KMS-11 (cell line): ENCODE data around the gene SULT1A1.

ENCODE experiments used
- H2AFZ ChIP-seq: fragments of 200-600 bp; sonication (generic); 2 replicates; pipeline ENCODE4 v1.6.1; 2016; ENCODE audit warnings: antibody characterized with exemption, mixed run types, low read depth
- H3K27ac ChIP-seq: fragments of 200-600 bp; sonication (generic); 2 replicates; pipeline ENCODE4 v1.6.1; 2016; ENCODE audit warnings: mild to moderate bottlenecking, mixed run types
- H3K27me3 ChIP-seq: fragments of 200-600 bp; sonication (generic); 2 replicates; pipeline ENCODE4 v1.6.1; 2017; ENCODE audit warnings: mild to moderate bottlenecking, low read depth, mixed run types, moderate library complexity; ENCODE audit not compliant: insufficient read depth
- H3K36me3 ChIP-seq: fragments of 200-600 bp; sonication (generic); 2 replicates; pipeline ENCODE4 v1.6.1; 2017; ENCODE audit warnings: mild to moderate bottlenecking, mixed run types; ENCODE audit not compliant: insufficient read depth
- H3K4me1 ChIP-seq: fragments of 200-600 bp; sonication (generic); 2 replicates; pipeline ENCODE4 v1.6.1; 2016; ENCODE audit warnings: mild to moderate bottlenecking, low read depth, mixed run types; ENCODE audit not compliant: poor library complexity, severe bottlenecking
- H3K4me2 ChIP-seq: fragments of 200-600 bp; sonication (generic); 2 replicates; pipeline ENCODE4 v1.7.0; 2016; ENCODE audit warnings: mild to moderate bottlenecking, mixed run types
- H3K4me3 ChIP-seq: fragments of 200-600 bp; sonication (generic); IDR thresholded peaks from 2 replicates; pipeline ENCODE4 v1.6.1; 2017; ENCODE audit warnings: low read depth, low read length, mixed read lengths; ENCODE audit not compliant: insufficient read depth
- H3K79me2 ChIP-seq: fragments of 200-600 bp; sonication (generic); 2 replicates; pipeline ENCODE4 v1.6.1; 2016; ENCODE audit warnings: low read depth, mixed run types; ENCODE audit not compliant: insufficient read depth
- H3K9ac ChIP-seq: fragments of 200-600 bp; sonication (generic); 2 replicates; pipeline ENCODE4 v1.6.1; 2016; ENCODE audit warnings: mild to moderate bottlenecking, mixed run types
- H4K20me1 ChIP-seq: fragments of 200-600 bp; sonication (generic); 2 replicates; pipeline ENCODE4 v1.6.1; 2016; ENCODE audit warnings: mild to moderate bottlenecking, mixed run types; ENCODE audit not compliant: insufficient read depth
- CTCF ChIP-seq: fragments of 200-600 bp; sonication (generic); conservative IDR thresholded peaks from 2 replicates; pipeline ENCODE4 v1.6.1; 2017; ENCODE audit warnings: low read depth, mild to moderate bottlenecking, antibody characterized with exemption, low read length, moderate library complexity, mixed read lengths

SULT1A1 gene

GRCh38 chr16:28574925-28575324 lies 34.9 kb downstream of the SULT1A1 start:
- H3K9ac ChIP-seq: no peak overlapping the region
- H3K27ac ChIP-seq: no peak overlapping the region
- TF ChIP-seq CTCF: no peak
- H3K79me2 ChIP-seq: no peaks in the 10 kb centered on the region
- H3K4me3 ChIP-seq: no peak overlapping the region
- no peak overlapping the region for H2AFZ ChIP-seq
- H3K4me1 ChIP-seq: no peaks in the 10 kb centered on the region
- H3K4me2 ChIP-seq: no peak overlapping the region
- no peaks in the 10 kb centered on the region for H4K20me1 ChIP-seq
- no peaks in the 10 kb centered on the region for H3K27me3 ChIP-seq
- no peaks in the 10 kb centered on the region for H3K36me3 ChIP-seq

- Histone ChIP-seq H3K4me3 (no peak overlapping the region), H4K20me1 (no peaks in the 10 kb centered on the region), H3K4me1 (no peaks in the 10 kb centered on the region), H3K27ac (no peak overlapping the region), H3K27me3 (no peaks in the 10 kb centered on the region), H3K36me3 (no peaks in the 10 kb centered on the region), H2AFZ (no peak overlapping the region), H3K79me2 (no peaks in the 10 kb centered on the region), H3K9ac (no peak overlapping the region), H3K4me2 (no peak overlapping the region)
- TF ChIP-seq CTCF: no peak
Observed at GRCh38 chr16:28573738-28574718, 35.8 kb downstream of the SULT1A1 start.

- H3K4me2 ChIP-seq: no peak overlapping the region
Observed at GRCh38 chr16:28572696-28573510, 36.9 kb downstream of the SULT1A1 start.

More at GRCh38 chr16:28572696-28573510, 36.9 kb downstream of the SULT1A1 start:
- no peaks in the 10 kb centered on the region for H3K27me3 ChIP-seq
- no peak overlapping the region for H3K27ac ChIP-seq
- no peak overlapping the region for H3K4me3 ChIP-seq
- H4K20me1 ChIP-seq: no peaks in the 10 kb centered on the region
- H3K9ac ChIP-seq: no peak overlapping the region
- H2AFZ ChIP-seq: no peak overlapping the region
- no peaks in the 10 kb centered on the region for H3K4me1 ChIP-seq
- no peak for TF ChIP-seq CTCF
- H3K79me2 ChIP-seq: no peaks in the 10 kb centered on the region
- no peaks in the 10 kb centered on the region for H3K36me3 ChIP-seq
